Heart right ventricle (tissue), 16 donors: Measurements from ENCODE around the gene ALK. TPM values are rescaled to one million over a fixed set of nuclear protein-coding genes. Genes with fewer than 3 reads are reported as not detected.

Experiments used
- ATAC-seq, 8 donors: fragments of 200-7000 bp; cut with Tn5 transposase; one replicate each; pipeline ENCODE4 v1.9.1; 2020; ENCODE audit warnings: mild to moderate bottlenecking in 8 of 8, moderate library complexity in 8 of 8, moderate number of reproducible peaks in 1 of 8
- DNase-seq, 2 donors: peaks; one replicate each; pipeline ENCODE4 v3.0.0-alpha.2; 2020
- H3K27ac ChIP-seq, 10 donors: fragments of 200-600 bp; sonication (generic) in 2 of 10; one replicate each; pipeline versions ENCODE4 v1.5.0 to v1.8.0; 2020 to 2022; ENCODE audit warnings: mild to moderate bottlenecking in 3 of 10
- H3K27me3 ChIP-seq, 7 donors: fragments of 200-600 bp; one replicate each; pipeline ENCODE4 v1.8.0; 2021 to 2022; ENCODE audit warnings: mild to moderate bottlenecking in 2 of 7
- H3K36me3 ChIP-seq, 9 donors: fragments of 200-600 bp; sonication (generic) in 1 of 9; one replicate each; pipeline versions ENCODE4 v1.5.0 to v1.8.0; 2020 to 2022; ENCODE audit warnings: mild to moderate bottlenecking in 2 of 9
- H3K4me1 ChIP-seq, 9 donors: fragments of 200-600 bp; sonication (generic) in 1 of 9; one replicate each; pipeline versions ENCODE4 v1.5.0 to v1.8.0; 2020 to 2022; ENCODE audit warnings: mild to moderate bottlenecking in 4 of 9
- H3K4me3 ChIP-seq, 10 donors: fragments of 200-600 bp; sonication (generic) in 2 of 10; one replicate each; pipeline versions ENCODE4 v1.5.0 to v1.8.0; 2020 to 2022; ENCODE audit warnings: mild to moderate bottlenecking in 7 of 10, moderate library complexity in 2 of 10
- H3K9me3 ChIP-seq, 11 donors: fragments of 200-600 bp in 10 of 11; sonication (generic) in 2 of 11; one replicate each; pipeline versions ENCODE4 v1.5.0 to v1.8.0; 2013 to 2022; ENCODE audit warnings: mild to moderate bottlenecking in 2 of 11, control low read depth in 1 of 11, moderate library complexity in 1 of 11
- CTCF ChIP-seq, 9 donors: fragments of 200-600 bp; sonication (generic) in 2 of 9; IDR thresholded peaks; one replicate each; pipeline versions ENCODE4 v1.5.0 to v1.8.0; 2021 to 2022; ENCODE audit warnings: antibody characterized with exemption in 9 of 9, mild to moderate bottlenecking in 5 of 9, moderate library complexity in 1 of 9
- WGBS, 2 donors: extraction: QIAGEN DNeasy Blood & Tissue Kit; methylation state at CpG; one replicate each; pipeline ENCODE4 v1.1.7; 2013; ENCODE audit warnings: inconsistent platforms in 1 of 2; 5-methylcytosine and 5-hydroxymethylcytosine counted together
- intact Hi-C, 10 donors: fragments of 100-400 bp; cut with DNase I; formaldehyde crosslinking; loops; one replicate each; pipeline versions ENCODE4 v1.11.1 to v1.14.2; 2022
- polyA plus RNA-seq, 2 donors: library from polyadenylated mRNA; stranded (reverse); fragments of 200-250 nt; gene quantifications; one replicate each; pipeline ENCODE4 v1.2.3, GENCODE V29; 2013
- total RNA-seq, 10 donors: library from RNA; stranded (reverse); fragmentation: NEBNext Ultra II Directional in 3 of 10; extraction: Animal tissue kit (Norgen Biotek cat#: 25700) in 3 of 10; gene quantifications; one replicate each; pipeline versions ENCODE4 v1.2.1 to v1.2.4, GENCODE V29; 2021 to 2023
- donor health status: Arrhythmogenic right ventricular cardiomyopathy.
- donor health status: ischemic (EF 13 %, LVEDD 7.1; RV severe dilation, severe dysfunction).
- donor health status: healthy with polysubstance abuse.
- donor health status: DM: no; HTN: yes; CAD: no.
- donor health status: DM: no; HTN: no; CAD: no.
- donor health status: ischemic (EF 25% LVEDD 6.9; RV normal size, moderate dysfunction).
- donor health status: ischemic (EF 25% LVEDD 5.7; RV mildly dilated, moderate dysfunction).
- donor health status: healthy.
- donor health status: DM: yes; HTN: yes; CAD: no.
- donor health status: Ischemic cardiomyopathy.
- donor health status: ischemic (EF 35%, LVEDD 5.7; RV mildly dilated, moderate dysfunction).
- donor health status: nonischemic (EF 11% LVEDD 7.7; RV severe dilation, severe dysfunction).
- donor health status: DM: yes; HTN: yes; CAD: no.
- donor health status: PGD.
- donor health status: ischemic (EF 29% LVEDD 5.4; RV normal size, mild dysfunction).
- donor health status: nonischemic (EF 23%, LVEDD 6.1; RV moderate dilation, normal function).

ALK gene
- total and polyA plus RNA-seq, 12 donors = 0.01 to 0.24 (median 0.08) TPM; not detected in 7

DNA sequence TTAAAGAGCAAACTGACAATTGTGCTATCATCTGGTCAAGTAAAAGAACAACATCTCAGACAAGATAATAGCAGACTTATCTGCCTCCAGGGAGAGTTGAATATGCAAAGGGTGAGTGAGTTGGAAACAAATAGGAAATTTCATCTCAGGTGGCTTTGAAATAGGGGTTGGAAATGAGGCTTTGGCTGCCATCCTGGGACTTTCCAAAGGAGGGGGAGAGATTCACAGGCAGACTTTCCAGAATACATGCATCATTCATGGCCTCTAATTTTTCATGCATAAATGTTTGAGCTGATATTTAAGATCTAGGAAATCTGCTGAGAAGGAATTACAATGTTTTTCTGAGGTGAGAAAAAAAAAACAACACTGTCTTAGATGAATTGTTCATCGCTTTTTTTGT, 300.5 kb downstream of the ALK start:
- DNase-seq (no peak), ATAC-seq (no peak)
- intact Hi-C loops = no loop called here
- Histone ChIP-seq H3K27me3 (peaks cover 0 to 9% (median 0%) of the 10 kb centered on the region in 7 donors), H3K4me1 (no peaks in the 10 kb centered on the region), H3K27ac (no peak overlapping the region), H3K4me3 (no peak overlapping the region), H3K9me3 (no peaks in the 10 kb centered on the region), H3K36me3 (no peaks in the 10 kb centered on the region)
- TF ChIP-seq CTCF (IDR thresholded peaks at IDR 0.05) = no peak
- WGBS, 2 donors = 91 to 94% methylated on average over 1 of the region's 1 CpG

GRCh38 chr2:29619689-29620088, 301.7 kb downstream of the ALK start:
- intact Hi-C loops = no loop called here
- Histone ChIP-seq H3K4me1 (no peaks in the 10 kb centered on the region), H3K9me3 (no peaks in the 10 kb centered on the region), H3K27ac (no peak overlapping the region), H3K27me3 (peaks cover 0 to 11% (median 0%) of the 10 kb centered on the region in 7 donors), H3K4me3 (no peak overlapping the region), H3K36me3 (no peaks in the 10 kb centered on the region)
- WGBS, 2 donors = 90 to 91% methylated on average over 6 of the region's 6 CpGs
- DNase-seq (no peak), ATAC-seq (no peak)
- TF ChIP-seq CTCF (IDR thresholded peaks at IDR 0.05) = no peak

GRCh38 chr2:29618024-29618423, 303.4 kb downstream of the ALK start:
- 61 to 74% methylated on average over 2 of the region's 2 CpGs for WGBS, 2 donors
- Histone ChIP-seq H3K36me3 (no peaks in the 10 kb centered on the region), H3K27ac (no peak overlapping the region), H3K9me3 (no peaks in the 10 kb centered on the region), H3K4me1 (no peaks in the 10 kb centered on the region), H3K27me3 (peaks cover 0 to 14% (median 0%) of the 10 kb centered on the region in 7 donors), H3K4me3 (no peak overlapping the region)
- intact Hi-C loops = no loop called here
- no peak for TF ChIP-seq CTCF (IDR thresholded peaks at IDR 0.05)
- DNase-seq = no peak
- no peak for ATAC-seq

DNA sequence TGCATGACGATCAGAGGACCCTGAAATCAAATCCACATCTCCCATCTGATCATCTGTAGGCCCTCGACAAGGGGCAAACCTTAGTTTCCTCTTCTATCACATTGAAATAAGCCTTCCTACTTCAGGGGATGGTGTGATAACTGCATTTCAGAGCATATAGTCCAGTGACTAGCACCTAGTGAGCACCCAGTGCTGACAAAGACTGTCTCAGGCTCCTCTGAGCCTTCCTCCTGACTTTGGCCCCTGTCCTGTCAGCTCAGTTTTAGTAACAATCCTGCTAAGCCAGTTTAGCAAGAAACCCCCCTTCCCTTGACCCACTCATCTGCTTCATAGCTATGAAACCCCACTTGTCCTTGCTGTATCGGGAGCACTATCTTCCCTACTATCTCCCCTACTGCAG, 304.0 kb downstream of the ALK start:
- 71 to 80% methylated on average over 3 of the region's 3 CpGs for WGBS, 2 donors
- no peaks in the 10 kb centered on the region for H3K9me3 ChIP-seq
- no peak for TF ChIP-seq CTCF (IDR thresholded peaks at IDR 0.05)
- intact Hi-C loops = no loop called here
- no peaks in the 10 kb centered on the region for H3K36me3 ChIP-seq
- DNase-seq = no peak
- no peak for ATAC-seq
- H3K27ac ChIP-seq = no peak overlapping the region
- no peaks in the 10 kb centered on the region for H3K4me1 ChIP-seq
- no peak overlapping the region for H3K4me3 ChIP-seq
- H3K27me3 ChIP-seq = peaks cover 0 to 14% (median 0%) of the 10 kb centered on the region in 7 donors
